T-helper 9 cell (primary cell): ENCODE measurements around the gene SERPINB6.
"Not testable (repeated sequence)": the region's sequence is repeated elsewhere in the genome, so short reads cannot be mapped to it uniquely, and the experiment has no call there.

Source experiments
- DNase-seq: peaks from one replicate; pipeline ENCODE4 v3.0.0-alpha.2; 2020

The SERPINB6 gene

DNA sequence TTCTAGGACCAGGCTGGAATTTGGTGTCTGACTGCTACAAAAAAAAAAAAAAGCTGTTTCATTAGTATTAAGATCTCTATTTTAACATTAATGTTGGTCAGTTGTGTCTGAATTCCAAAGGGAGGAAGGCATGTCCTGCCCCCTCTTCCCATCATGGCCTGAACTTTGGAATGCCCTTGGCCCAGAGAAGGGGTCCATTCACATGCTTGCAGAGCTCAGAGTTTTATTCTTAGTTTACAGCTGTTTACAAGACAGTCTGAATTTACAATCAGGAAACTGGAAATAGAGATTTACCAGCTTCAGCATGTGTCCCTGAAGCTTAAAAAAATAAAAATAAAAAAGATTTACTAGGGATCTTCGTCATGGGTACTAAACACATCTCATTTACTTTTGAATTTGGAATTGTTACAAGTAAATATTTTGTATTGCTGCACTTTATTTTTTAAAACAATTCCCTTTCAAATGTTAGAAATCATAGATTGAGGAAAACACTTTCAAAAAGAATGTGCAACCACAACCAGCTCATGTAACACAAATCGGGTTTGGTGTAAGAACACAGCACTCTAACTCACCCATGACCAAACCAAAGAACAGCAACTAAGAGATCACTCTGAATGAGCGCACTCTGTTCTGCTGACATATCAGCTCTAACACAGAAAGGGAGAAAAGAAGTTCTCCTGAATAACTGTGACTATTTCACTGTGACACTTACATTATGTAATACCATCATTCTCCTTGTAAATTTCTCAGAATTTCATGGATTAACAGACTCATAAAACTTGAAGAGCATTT lies 6.6 kb upstream of the SERPINB6 start:
- DNase-seq, result no peak

- no peak for DNase-seq
These were observed 5.9 kb upstream of the SERPINB6 start for GRCh38 chr6:2977290-2977689.

GRCh38 chr6:2976571-2977085 lies 5.3 kb upstream of the SERPINB6 start:
- DNase-seq, result no peak

DNA sequence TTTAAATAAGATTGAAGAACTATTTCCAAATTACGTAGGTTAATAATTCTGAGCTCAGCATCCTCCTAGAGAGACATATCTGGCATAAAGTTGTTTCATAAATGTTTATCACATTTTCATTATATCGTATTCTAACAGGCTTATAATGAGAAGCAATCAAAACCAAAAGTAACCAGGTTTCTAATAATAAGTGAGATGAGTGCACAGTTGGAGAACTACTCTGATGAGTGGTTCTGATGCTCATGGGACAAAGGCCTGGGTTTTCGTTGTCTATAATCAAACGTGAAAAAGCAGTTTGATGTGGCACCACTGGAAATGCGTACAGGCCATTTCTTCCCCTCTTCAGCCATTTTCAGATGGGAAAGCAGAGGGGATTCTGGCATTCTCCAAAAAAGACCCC lies 4.7 kb upstream of the SERPINB6 start:
- no peak for DNase-seq

- DNase-seq, result no peak
These were observed 2.3 kb upstream of the SERPINB6 start for GRCh38 chr6:2973676-2974075.

- DNase-seq, result not testable (repeated sequence)
These were observed 1.8 kb upstream of the SERPINB6 start for GRCh38 chr6:2973180-2973579.

DNA sequence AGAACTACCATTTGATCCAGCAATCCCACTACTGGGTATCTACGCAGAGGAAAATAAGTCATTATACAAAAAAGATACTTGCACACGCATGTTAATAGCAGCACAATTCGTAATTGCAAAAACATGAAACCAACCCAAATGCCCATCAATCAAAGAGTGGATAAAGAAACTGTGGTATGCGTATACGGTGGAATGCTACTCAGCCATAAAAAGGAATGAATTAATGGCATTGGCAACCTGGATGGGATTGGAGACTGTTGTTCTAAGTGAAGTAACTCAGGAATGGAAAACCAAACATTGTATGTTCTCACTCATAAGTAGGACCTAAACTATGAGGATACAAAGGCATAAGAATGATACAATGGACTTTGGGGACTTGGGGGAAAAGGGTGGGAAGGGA lies 1.3 kb upstream of the SERPINB6 start:
- not testable (repeated sequence) for DNase-seq

DNA sequence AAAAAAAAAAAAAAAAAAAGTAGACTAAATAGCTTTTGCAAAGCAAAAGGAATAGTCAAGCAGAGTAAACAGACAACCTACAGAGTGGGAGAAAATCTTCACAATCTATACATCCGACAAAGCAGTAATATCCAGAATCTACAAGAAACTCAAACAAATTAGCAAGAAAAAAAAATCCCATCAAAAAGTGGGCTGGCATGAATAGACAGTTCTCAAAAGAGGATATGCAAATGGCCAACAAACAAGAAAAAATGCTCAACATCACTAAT lies 786 bp upstream of the SERPINB6 start:
- DNase-seq, result not testable (repeated sequence)

GRCh38 chr6:2970753-2971419 lies 481 bp downstream of the SERPINB6 start:
- DNase-seq, result peak; percentile 28

GRCh38 chr6:2970034-2970685 lies 1.2 kb downstream of the SERPINB6 start:
- no peak for DNase-seq

DNA sequence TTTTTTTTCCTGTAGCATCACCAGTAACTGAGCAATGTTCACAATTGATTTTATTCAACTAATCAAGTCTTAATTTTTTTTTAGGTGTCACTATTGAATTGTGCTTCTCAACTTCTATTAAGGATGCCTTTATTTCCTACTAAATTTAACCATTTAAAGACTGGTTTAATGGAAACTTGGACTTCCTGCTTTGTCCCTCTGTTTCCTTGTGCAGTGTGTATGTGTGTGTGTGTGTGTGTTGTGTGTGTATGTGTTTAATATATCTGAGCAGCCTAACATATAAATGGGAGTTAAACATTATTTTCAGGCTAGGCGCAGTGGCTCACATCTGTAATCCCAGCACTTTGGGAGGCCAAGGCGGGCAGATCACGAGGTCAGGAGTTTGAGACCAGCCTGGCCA lies 1.8 kb downstream of the SERPINB6 start:
- no peak for DNase-seq

DNA sequence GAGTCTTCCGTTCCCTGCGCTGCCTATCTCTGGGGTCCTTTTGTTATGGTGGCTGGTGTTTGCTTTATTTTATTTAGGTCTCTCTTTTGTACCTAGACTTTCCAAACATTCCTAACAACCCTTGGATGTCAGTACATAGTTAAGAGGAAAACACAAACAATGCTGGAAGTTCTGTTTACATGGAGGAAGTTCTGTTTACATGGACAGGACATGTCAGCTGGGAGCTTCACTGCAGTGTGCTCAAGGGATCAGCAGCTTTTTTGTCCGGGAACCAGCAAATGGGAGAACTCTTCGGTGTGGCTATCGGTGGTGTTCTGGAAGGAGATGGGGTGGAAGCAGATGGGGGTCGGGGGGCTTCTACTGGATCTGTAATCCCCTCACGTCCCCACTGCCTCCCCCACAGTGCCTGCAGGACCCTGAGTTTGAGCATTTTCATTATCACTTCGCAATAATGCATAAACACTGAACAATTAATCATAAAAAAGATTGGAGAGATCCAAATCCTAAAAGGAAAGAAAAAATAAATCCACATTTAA lies 2.7 kb downstream of the SERPINB6 start:
- DNase-seq, result no peak

GRCh38 chr6:2967936-2968335 lies 3.4 kb downstream of the SERPINB6 start:
- DNase-seq, result no peak

DNA sequence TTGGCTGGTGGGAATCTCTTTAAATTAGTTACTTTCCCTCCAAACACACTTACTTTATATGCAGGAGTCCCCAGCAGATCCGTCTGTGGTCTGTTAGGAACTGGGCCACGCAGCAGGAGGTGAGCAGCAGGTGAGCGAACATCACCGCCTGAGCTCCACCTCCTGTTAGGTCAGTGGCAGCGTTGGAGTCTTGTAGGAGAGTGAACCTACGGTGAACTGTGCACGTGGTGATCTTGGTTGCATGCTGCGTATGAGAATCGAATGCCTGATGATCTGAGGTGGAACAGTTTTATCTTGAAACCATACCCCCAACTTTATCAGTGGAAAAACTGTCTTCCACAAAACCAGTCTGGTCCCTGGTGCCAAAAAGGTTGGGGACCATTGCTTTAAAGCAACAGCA lies 5.0 kb downstream of the SERPINB6 start:
- DNase-seq, result no peak

DNA sequence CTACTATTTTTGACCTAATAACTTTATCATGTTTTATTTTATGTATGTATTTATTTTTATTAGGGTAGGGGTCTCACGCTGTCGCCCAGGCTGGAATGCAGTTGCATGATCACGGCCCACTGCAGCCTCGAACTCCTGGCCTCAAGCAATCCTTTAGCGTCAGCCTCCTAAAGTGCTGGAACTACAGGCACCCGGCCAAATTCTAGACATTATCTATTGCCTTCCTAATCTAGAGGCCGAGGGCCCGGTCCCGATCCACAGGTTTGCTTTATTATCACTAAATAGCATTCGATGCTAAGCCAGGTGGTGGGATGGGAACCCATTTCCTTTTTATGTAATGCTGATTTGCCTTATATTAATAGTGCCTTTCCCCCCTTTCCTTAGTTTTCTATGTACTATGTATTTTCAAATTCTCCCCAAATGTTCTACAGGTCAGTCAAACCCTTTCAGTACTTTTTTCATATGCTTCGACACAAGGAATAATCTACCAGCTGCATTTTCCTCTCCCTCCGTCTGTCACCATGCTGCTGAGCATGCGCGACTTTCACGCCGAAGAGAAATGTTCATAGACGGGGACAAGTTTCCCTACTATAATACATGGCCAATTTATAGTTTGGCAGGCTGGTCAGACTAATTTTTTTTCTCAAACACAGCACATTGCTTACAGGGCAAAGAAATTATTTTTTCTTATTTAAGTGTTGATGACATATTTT lies 6.4 kb downstream of the SERPINB6 start:
- DNase-seq, result no peak

GRCh38 chr6:2963756-2964155 lies 7.6 kb downstream of the SERPINB6 start:
- DNase-seq, result no peak

GRCh38 chr6:2962636-2963035 lies 8.7 kb downstream of the SERPINB6 start:
- DNase-seq, result no peak

GRCh38 chr6:2962004-2962403 lies 9.4 kb downstream of the SERPINB6 start:
- no peak for DNase-seq

- no peak for DNase-seq
These were observed 9.9 kb downstream of the SERPINB6 start for GRCh38 chr6:2961506-2961905.

DNA sequence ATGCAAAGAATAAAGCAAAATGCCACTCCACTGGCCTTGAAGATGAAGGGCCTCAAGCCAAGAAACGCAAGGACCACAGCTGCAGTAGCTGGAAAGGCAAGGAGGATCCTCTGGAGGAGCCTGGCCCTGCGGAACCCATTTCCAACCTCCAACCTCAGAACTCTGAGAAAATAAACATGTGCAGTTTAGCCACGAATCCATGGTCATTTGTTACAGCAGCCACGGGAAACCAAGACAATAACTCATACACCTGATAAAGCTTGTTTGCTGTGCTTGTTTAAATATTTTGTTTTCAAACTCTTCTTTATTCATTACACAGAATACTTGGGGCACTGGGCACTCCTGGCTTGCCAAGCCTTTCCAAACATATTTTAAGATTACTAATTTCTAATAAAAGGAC lies 10.4 kb downstream of the SERPINB6 start:
- DNase-seq, result no peak

- DNase-seq, result no peak
These were observed 11.3 kb downstream of the SERPINB6 start for GRCh38 chr6:2959909-2960719.

- no peak for DNase-seq
These were observed 12.6 kb downstream of the SERPINB6 start for GRCh38 chr6:2958776-2959175.
